OCI-LY7 (cell line): ENCODE measurements around the gene PIBF1. TPM values are rescaled to one million over a fixed set of nuclear protein-coding genes. Genes with fewer than 3 reads are reported as not detected.

ENCODE experiments used
- BruUV-seq: library from RNA; stranded (reverse); fragments of 400-500 nt; replicated peaks from 2 replicates; lab custom pipeline; 2021; lab: Mats Ljungman, UMichigan
- CTCF ChIA-PET: fragments of 300-600 bp; sonication (Branson Sonifier 250); formaldehyde crosslinking; loops from one replicate; lab custom pipeline; 2022; ENCODE audit warnings: antibody characterized with exemption; ENCODE audit not compliant: unreplicated experiment; lab: Charles Lee
- POLR2A ChIA-PET: fragments of 300-600 bp; sonication (Branson Sonifier 250); formaldehyde crosslinking; loops from one replicate; lab custom pipeline; 2022; ENCODE audit warnings: antibody characterized with exemption; lab: Charles Lee
- DNase-seq: peaks from one replicate; pipeline ENCODE4 v3.0.0-alpha.2; 2015; ENCODE audit warnings: low spot score
- H2AFZ ChIP-seq: fragments of 200-600 bp; sonication (generic), shearing (Covaris generic); 2 replicates; pipeline ENCODE4 v1.6.1; 2014; ENCODE audit warnings: mild to moderate bottlenecking, antibody characterized with exemption, low read length, moderate library complexity
- H3K27ac ChIP-seq: fragments of 200-600 bp; sonication (generic); 2 replicates; pipeline ENCODE4 v1.5.1; 2014; ENCODE audit warnings: mixed run types, low read depth, mild to moderate bottlenecking, moderate library complexity, low read length, inconsistent platforms; ENCODE audit not compliant: poor library complexity, severe bottlenecking
- H3K36me3 ChIP-seq: fragments of 200-600 bp; sonication (generic); 2 replicates; pipeline ENCODE4 v1.6.1; 2014; ENCODE audit warnings: mild to moderate bottlenecking, antibody characterized with exemption, low read length, moderate library complexity, mixed read lengths; ENCODE audit not compliant: insufficient read depth
- H3K4me1 ChIP-seq: fragments of 200-600 bp; sonication (generic); 2 replicates; pipeline ENCODE4 v1.5.1; 2014; ENCODE audit warnings: mild to moderate bottlenecking, low read length; ENCODE audit not compliant: insufficient read depth, poor library complexity, severe bottlenecking
- H3K4me2 ChIP-seq: fragments of 200-600 bp; sonication (generic); 2 replicates; pipeline ENCODE4 v1.6.1; 2014; ENCODE audit warnings: mild to moderate bottlenecking, low read length
- H3K4me3 ChIP-seq: fragments of 200-600 bp; sonication (generic); 2 replicates; pipeline ENCODE4 v1.5.1; 2014; ENCODE audit warnings: mild to moderate bottlenecking, low read depth, low read length; ENCODE audit not compliant: poor library complexity, severe bottlenecking
- H3K79me2 ChIP-seq: fragments of 200-600 bp; sonication (generic); 2 replicates; pipeline ENCODE4 v1.6.1; 2016; ENCODE audit warnings: low read depth, mild to moderate bottlenecking, low read length, moderate library complexity, mixed read lengths; ENCODE audit not compliant: insufficient read depth
- H3K9me2 ChIP-seq: fragments of 200-600 bp; sonication (generic); 2 replicates; pipeline ENCODE4 v1.6.1; 2016; ENCODE audit warnings: mild to moderate bottlenecking, low read length, mixed read lengths; ENCODE audit not compliant: insufficient read depth
- H3K9me3 ChIP-seq: fragments of 200-600 bp; sonication (generic); 2 replicates; pipeline ENCODE4 v1.6.1; 2014; ENCODE audit warnings: mild to moderate bottlenecking, mixed run types, low read length, mixed read lengths
- H4K20me1 ChIP-seq: fragments of 200-600 bp; sonication (generic); 2 replicates; pipeline ENCODE4 v1.6.1; 2014; ENCODE audit warnings: mild to moderate bottlenecking, antibody characterized with exemption, low read length, moderate library complexity, mixed read lengths; ENCODE audit not compliant: insufficient read depth
- EZH2phosphoT487 ChIP-seq: fragments of 200-600 bp; sonication (generic); IDR thresholded peaks from 2 replicates; pipeline ENCODE4 v1.6.1; 2018; ENCODE audit warnings: low read depth, borderline replicate concordance, mild to moderate bottlenecking, mixed run types, antibody characterized with exemption, low read length, moderate library complexity, mixed read lengths
- intact Hi-C: fragments of 100-400 bp; cut with micrococcal nuclease; formaldehyde crosslinking; loops from one replicate; pipeline ENCODE4 v1.10.0; 2022; ENCODE audit not compliant: unreplicated experiment
- total RNA-seq, 2 experiments: library from RNA; depleted of rRNA in 1 of 2; stranded (reverse); fragments of >200 nt in 1 of 2; shearing (Covaris generic) in 1 of 2; gene quantifications; 2 replicates each; pipeline ENCODE4 v1.2.3, GENCODE V29; 2014 to 2022
- TF ChIP-seq, protein P1 (sequence below): fragments of 200-600 bp; sonication (generic); conservative IDR thresholded peaks from 2 replicates; pipeline ENCODE4 v1.5.1; 2014; ENCODE audit warnings: mild to moderate bottlenecking, antibody characterized with exemption, low read length, moderate library complexity, mixed read lengths

PIBF1 gene
- total RNA-seq, 2 experiments from 2014 or later: 23.2 to 33.7 TPM

- no peak overlapping the region for H3K4me3 ChIP-seq
- intact Hi-C loops: no loop called here
- no peaks in the 10 kb centered on the region for H3K9me3 ChIP-seq
- no peak for DNase-seq
- no peak overlapping the region for H3K4me2 ChIP-seq
- ChIA-PET CTCF (no interaction called here), POLR2A (interaction anchor here (0.5 to 1.0 kb wide), 3 partner anchors 9 to 413 kb away, joined by 3 read pairs; no protein-coding TSS in a partner anchor)
- no peaks in the 10 kb centered on the region for H3K4me1 ChIP-seq
- H3K27ac ChIP-seq: no peak overlapping the region
- no peaks in the 10 kb centered on the region for H3K79me2 ChIP-seq
- TF ChIP-seq, protein P1, sequence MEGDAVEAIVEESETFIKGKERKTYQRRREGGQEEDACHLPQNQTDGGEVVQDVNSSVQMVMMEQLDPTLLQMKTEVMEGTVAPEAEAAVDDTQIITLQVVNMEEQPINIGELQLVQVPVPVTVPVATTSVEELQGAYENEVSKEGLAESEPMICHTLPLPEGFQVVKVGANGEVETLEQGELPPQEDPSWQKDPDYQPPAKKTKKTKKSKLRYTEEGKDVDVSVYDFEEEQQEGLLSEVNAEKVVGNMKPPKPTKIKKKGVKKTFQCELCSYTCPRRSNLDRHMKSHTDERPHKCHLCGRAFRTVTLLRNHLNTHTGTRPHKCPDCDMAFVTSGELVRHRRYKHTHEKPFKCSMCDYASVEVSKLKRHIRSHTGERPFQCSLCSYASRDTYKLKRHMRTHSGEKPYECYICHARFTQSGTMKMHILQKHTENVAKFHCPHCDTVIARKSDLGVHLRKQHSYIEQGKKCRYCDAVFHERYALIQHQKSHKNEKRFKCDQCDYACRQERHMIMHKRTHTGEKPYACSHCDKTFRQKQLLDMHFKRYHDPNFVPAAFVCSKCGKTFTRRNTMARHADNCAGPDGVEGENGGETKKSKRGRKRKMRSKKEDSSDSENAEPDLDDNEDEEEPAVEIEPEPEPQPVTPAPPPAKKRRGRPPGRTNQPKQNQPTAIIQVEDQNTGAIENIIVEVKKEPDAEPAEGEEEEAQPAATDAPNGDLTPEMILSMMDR: no peak
- TF ChIP-seq EZH2phosphoT487: no peak
- H2AFZ ChIP-seq: no peak overlapping the region
- H3K36me3 ChIP-seq: no peaks in the 10 kb centered on the region
- H4K20me1 ChIP-seq: no peaks in the 10 kb centered on the region; the same call in 1 of the 2 replicates
- H3K9me2 ChIP-seq: no peaks in the 10 kb centered on the region
- BruUV-seq: no TSS peak
These were observed 274.1 kb downstream of the PIBF1 start for GRCh38 chr13:73055813-73056564.

DNA sequence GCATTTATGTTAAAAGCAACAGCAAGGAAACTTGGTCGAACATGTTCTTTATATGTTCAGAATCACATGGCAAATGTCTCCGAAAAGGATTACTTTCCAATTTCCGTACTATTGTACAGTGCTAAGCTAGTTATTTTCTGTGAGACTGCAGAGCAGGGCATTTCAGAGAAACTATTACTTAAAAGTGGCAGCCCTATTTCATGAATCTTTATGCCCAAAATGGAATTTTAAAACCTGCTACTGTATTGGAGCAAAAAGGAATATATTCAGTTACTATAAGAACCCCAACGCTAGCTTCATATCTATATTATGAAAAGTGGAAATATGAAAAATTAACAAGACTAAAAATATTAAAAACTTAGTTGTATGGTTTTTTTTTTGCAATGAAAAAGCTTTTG lies 274.6 kb downstream of the PIBF1 start:
- DNase-seq: no peak
- POLR2A ChIA-PET: interaction anchor here (1.0 kb wide), 1 partner anchor 9 kb away, joined by 3 read pairs; no protein-coding TSS in a partner anchor
- intact Hi-C loops: no loop called here
- H3K36me3 ChIP-seq: no peaks in the 10 kb centered on the region
- H3K79me2 ChIP-seq: no peaks in the 10 kb centered on the region
- H3K9me2 ChIP-seq: no peaks in the 10 kb centered on the region
- H2AFZ ChIP-seq: no peak overlapping the region
- no peaks in the 10 kb centered on the region for H3K9me3 ChIP-seq
- H3K27ac ChIP-seq: no peak overlapping the region
- H3K4me1 ChIP-seq: no peaks in the 10 kb centered on the region
- no peak for TF ChIP-seq EZH2phosphoT487
- TF ChIP-seq, protein P1: no peak
- no peak overlapping the region for H3K4me3 ChIP-seq
- BruUV-seq: no TSS peak
- no peaks in the 10 kb centered on the region; the same call in 1 of the 2 replicates for H4K20me1 ChIP-seq
- CTCF ChIA-PET: no interaction called here
- no peak overlapping the region for H3K4me2 ChIP-seq
